HK-2 (cell line): ENCODE data around the gene SERINC3.
"Not testable (repeated sequence)": the region's sequence is repeated elsewhere in the genome, so short reads cannot be mapped to it uniquely, and the experiment has no call there.

ENCODE experiments used
- DNase-seq: peaks from one replicate; pipeline ENCODE4 v3.0.0-alpha.2; 2018; ENCODE audit not compliant: unreplicated experiment

Gene SERINC3

DNA sequence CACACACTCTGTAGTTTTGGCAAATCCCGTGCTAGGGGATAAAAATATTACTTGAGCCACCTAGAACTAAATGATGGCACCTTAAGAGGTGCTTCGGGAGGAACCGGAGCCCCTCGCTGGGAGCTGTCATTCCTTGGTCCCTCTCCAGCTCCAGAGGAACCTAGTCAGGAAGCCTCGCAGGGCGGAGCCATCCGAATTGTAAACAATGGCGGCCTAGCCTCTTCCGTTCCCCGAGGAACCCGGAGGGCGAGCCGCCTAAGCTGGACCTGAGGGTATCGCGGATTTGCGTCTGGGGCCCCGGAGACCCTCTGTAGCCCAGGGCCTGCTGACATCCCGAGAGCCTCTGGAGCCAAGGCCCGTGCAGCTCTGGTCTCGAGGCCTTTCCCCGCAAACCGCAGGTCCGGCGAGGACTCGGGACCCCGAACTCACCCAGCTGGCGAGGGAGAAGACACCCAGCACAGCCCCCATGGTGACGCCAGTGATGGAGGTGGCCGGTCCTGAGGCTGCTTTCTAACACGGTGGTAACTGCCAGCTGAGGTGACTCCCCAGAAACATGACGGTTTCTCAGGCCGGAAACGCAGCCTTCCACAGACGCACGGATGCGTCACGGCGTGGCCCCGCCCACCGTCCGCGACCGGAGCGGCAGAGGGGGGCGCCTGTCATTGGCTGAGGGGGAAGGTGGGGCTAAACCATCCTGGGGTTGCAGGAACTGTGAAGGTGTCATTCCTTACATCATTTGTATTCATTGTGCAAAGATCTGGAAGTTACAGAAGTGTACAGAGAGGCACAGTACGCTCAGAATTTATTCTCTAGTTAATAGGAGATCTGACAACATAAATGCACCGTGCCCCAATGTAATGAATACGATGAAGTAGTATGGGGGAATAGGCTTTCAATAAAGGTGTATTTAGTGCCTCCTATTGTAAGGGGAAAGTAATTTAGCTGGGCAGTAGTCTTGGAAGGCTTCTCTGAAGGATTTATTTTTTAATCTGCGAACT, at the start of gene SERINC3:
Gene SERINC3, minus strand, starts transcription at position 587 of the 998 bp plus-strand sequence. Its CDS starts 119 bp downstream, at position 468.
- DNase-seq = peak; percentile 97

DNA sequence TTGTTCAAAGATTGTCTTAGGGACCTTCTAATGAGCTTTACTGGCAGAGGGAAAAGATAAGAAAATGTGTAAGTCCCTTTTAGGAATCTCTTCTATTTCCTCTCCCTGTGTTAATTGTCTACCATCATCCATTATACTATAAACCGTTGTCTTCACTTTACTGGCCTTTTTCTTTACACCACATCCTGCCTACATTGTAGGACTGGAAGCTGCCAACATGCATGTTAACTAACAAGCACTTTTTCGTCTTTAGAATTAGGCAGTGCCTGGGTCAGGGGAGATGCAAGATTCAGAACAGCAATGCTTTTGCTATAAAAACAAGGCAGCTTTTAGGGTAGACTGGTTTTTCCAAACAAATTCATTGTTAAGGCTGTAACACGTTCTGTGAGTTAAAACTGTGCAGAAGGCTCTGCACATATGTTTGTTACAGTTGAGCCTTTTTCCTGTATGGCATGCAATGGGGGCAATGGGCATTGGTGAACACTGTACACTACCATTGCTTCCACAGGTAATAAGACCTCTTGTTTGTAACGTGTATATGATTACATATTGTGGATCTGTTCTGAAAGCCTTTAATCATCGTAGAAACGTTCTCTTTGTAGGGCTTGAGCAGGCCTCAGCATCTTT, 49.6 kb upstream of the SERINC3 start:
- no peak for DNase-seq

GRCh38 chr20:44570367-44570766, 48.5 kb upstream of the SERINC3 start:
- no peak for DNase-seq

GRCh38 chr20:44566811-44567210, 44.9 kb upstream of the SERINC3 start:
- DNase-seq = no peak

GRCh38 chr20:44566018-44566417, 44.1 kb upstream of the SERINC3 start:
- DNase-seq = no peak

DNA sequence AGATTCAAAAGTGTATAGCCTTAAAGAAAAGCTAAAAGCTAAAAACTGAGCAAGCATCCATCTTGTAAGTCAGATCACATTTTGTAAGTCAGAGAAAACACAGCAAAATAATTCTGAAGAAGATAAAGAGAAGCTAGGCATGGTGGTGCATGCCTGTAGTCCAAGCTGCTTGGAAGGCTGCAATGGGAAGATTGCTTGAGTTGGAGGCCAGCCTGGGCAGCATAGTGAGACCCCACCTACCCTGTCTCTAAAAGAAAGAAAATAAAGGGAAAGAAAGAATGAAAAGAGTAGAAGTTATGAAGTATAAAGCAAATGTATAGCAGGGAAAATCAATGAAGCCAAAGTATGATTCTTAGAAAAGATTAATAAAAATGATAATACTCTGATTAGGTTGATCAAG, 40.0 kb upstream of the SERINC3 start:
- DNase-seq = no peak

DNA sequence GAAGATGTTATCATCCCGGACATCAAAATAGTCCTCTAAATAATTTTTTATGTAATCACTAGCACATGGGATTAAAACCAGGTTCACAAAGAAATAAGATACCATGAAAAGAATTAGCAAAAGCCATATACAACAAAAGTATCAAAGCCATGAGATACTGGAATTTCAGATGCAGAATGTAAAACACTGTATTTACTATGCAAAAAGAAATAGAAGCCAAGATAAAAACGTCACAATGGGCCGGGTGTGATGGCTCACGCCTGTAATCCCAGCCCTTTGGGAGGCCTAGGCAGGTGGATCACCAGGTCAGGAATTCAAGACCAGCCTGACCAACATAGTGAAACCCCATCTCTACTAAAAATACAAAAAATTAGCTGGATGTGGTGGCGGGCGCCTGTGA, 38.9 kb upstream of the SERINC3 start:
- DNase-seq = not testable (repeated sequence)

GRCh38 chr20:44560229-44560628, 38.4 kb upstream of the SERINC3 start:
- DNase-seq = no peak

GRCh38 chr20:44559302-44559701, 37.4 kb upstream of the SERINC3 start:
- no peak for DNase-seq

DNA sequence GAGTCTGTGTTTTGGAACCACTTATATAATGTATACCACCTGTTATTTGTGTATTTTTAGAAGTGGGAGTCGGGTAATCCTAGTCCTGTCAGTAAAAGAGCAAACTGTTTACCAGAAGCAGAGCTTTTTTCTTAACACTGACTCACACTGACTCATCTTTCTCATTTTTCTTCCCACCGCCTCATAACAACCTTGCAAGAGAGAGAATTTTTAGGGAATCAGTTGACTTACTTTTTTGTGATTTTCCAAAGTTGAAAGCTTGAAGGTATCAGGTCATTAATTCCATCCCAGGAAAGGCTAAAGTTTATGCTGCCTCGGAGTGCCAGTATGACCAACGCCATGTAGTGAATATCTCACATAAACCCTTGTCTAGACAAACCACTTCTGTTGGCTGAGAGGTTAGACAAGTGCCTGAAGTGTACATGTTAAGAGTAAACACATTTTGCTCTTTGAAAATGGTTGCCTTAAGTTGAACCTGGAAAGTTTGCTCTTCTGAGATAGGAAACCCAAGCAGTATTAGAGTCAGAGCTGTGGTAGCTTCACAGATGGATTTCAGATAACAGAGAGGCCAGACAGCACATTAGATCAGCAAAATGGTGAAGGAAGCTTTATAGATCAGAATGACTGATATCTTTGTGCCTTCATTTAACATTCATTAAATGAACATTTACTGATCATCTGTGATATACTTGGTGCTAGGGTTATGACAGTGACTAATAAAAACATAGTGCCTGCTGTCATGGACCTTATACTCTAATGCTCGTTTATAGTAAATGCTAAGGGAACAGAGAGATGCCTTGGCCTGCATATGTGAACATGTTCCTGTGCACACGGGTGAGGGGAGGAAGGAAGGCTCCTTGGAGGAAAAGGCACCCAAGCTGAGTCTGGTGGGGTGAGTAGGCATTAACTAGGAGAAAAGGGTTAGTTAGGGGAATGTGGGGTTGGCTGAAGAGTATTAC, 31.4 kb upstream of the SERINC3 start:
- DNase-seq = no peak

DNA sequence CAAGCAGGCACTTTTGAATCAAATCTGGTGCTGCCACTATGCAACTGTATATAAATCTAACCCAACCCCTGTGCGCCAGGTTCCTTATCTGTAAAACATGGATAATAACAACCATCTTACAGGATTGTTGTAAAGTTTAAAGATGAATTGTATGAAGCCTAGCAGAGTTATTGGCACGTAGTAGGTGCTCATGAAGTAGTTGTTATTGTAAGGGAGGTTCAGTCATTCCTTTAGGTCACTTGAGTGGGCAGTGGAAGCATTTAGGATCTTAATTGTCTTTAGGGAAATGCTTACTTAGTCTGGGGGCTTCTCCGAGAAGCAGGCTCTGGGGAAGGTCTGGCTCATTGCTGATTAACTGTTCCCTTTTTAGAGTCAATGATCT, 30.7 kb upstream of the SERINC3 start:
- no peak for DNase-seq

GRCh38 chr20:44552050-44552449, 30.2 kb upstream of the SERINC3 start:
- DNase-seq = no peak

GRCh38 chr20:44549123-44549522, 27.3 kb upstream of the SERINC3 start:
- no peak for DNase-seq

DNA sequence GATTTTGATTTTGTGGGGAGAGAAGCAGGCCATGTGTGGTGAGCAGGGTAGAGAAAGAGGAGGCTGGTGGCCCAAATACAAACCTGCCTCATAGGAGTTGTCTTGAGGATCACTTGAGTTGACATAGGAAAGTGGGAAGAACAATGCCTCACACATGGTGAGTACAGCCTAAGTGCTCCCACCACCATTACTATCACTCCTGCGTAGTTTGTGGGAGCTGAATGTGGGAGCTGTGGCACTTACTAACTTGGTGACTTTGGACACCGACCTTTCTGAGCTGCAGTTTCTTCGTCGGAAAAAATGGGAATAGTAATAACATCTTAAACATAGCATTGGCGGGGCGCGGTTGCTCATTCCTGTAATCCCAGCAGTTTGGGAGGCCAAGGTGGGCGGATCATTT, 25.5 kb upstream of the SERINC3 start:
- DNase-seq = no peak

GRCh38 chr20:44544263-44544662, 22.4 kb upstream of the SERINC3 start:
- no peak for DNase-seq

DNA sequence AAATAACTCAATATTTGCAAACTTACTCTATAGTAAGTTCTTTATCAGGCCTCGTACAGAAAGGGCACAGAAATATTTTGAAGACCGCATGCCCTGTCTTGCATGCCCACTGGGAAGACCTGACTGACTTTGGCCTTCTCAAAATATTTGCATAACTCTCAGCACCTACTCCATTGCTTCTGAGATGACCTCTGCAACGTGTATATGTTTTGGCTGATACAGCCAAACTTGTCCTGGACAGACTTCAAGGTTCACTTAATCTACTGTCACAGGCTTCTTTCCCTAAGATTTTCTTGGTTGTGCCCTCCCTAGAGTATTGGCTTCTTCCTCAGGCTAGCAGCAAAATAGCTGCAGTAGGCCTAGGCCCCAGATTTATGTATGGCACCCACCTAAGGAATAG, 21.5 kb upstream of the SERINC3 start:
- DNase-seq = no peak

- DNase-seq = no peak
Observed at GRCh38 chr20:44542890-44543289, 21.0 kb upstream of the SERINC3 start.

GRCh38 chr20:44541992-44542391, 20.1 kb upstream of the SERINC3 start:
- DNase-seq = no peak

GRCh38 chr20:44540834-44541233, 19.0 kb upstream of the SERINC3 start:
- no peak for DNase-seq

GRCh38 chr20:44537993-44538392, 16.1 kb upstream of the SERINC3 start:
- DNase-seq = no peak

- no peak for DNase-seq
Observed at GRCh38 chr20:44536175-44536574, 14.3 kb upstream of the SERINC3 start.

DNA sequence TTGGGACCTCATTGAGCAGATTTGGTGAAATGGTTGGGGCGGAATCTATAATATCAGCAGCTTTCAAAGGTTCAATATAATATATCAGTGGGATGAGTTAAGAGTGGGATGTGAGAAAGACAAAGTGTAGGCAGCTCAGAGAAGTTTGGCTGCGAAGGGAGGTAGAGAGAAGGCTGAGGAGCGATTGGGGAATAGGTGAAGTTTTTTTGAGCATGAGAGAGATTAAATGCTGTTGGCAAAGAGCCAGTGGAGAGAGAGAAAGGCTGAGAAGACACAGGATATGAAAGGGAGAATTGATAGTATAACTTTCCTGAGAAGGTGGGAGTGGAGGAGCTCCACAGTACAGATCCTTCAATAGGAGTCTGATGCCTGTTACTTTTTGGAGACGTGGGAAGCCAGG, 12.1 kb upstream of the SERINC3 start:
- DNase-seq = no peak
